Uterine smooth muscle cell (primary cell): ENCODE results near the gene MIAT. TPM values are rescaled to one million over a fixed set of nuclear protein-coding genes. Genes with fewer than 3 reads are reported as not detected.

Experiments
- total RNA-seq: library from RNA; depleted of rRNA; stranded (reverse); fragments of >200 nt; gene quantifications from 2 replicates; pipeline ENCODE4 v1.2.3, GENCODE V29; 2014

Gene MIAT
- 1.2 and 1.5 TPM in 2 replicates for total RNA-seq

DNA sequence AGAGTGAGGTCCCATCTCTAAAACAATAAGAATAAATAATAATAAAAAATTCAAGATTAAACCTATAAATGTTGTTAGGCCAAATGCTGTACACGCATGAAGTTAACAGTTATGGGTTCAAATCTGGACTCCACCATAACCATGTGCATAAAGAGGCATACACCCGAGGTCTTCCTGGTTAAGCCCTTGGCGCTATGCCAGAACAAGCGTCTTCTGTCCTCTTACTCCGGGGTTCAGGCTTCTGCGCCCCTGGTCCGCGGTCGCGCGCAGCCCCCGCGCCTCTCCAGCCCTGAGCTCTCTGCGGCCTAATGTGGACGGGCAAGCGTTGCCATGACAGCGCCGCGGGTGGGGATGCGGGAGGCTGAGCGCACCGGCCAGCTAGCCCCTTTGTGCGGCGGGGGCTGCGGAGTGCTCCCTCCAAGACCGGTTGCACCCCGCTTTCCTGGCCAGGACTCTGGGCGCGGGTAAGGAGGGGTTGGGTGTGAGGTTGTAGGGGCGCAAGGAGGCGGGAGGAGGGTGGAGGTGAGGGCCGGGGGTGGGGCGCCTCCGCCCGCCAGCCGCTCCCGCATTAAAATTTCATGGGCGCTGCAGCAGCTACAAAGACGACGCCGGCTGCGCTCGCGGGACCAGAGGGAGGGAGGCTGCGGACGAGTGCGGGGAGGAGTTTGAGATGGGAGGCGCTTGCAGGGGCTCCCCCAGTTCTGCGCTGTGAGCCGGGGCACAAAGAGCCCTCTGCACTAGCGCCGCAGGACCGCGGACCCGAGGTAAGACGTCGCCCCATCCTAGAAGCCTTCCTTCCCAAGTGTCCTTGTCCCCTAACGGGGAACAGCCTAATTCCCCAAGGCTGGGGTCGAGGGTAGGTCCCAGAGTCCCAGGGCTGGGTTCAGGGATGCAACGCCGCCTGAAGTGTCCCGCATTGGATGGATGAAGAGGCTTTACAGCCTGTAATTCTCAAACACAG, at the start of gene MIAT:
MIAT (plus strand) TSS at position 698 of the 961 bp plus-strand sequence.

GRCh38 chr22:26617271-26618199, 39.9 kb upstream of the MIAT start, which contains the start of gene CRYBB1:
CRYBB1 (minus strand) TSS chr22:26618027; CDS start chr22:26616319, 1,708 bp downstream.

GRCh38 chr22:26621663-26622062, 35.7 kb upstream of the MIAT start, which contains the start of gene CRYBA4:
CRYBA4 (plus strand) TSS chr22:26621963; CDS start chr22:26622597, 634 bp downstream.

Other genes starting within 250 kb of the MIAT start
- gene ASPHD2, start 228.3 kb upstream of the MIAT start, total RNA-seq = 1.00 and 1.9 TPM in 2 replicates
- 39.3 and 42.5 TPM in 2 replicates for gene HPS4, start 173.8 kb upstream of the MIAT start, total RNA-seq
- gene SRRD, start 173.7 kb upstream of the MIAT start, total RNA-seq = 9.1 and 17.3 TPM in 2 replicates
- gene TFIP11, start 145.1 kb upstream of the MIAT start, total RNA-seq = 40.1 and 44.9 TPM in 2 replicates
- gene TPST2, start 67.5 kb upstream of the MIAT start, total RNA-seq = 18.3 and 29.2 TPM in 2 replicates
- not detected in 2 replicates for gene CRYBB1, start 39.6 kb upstream of the MIAT start, total RNA-seq
- not detected in 2 replicates for gene CRYBA4, start 35.6 kb upstream of the MIAT start, total RNA-seq